Heart left ventricle (tissue), 16 donors: Measurements from ENCODE around the gene ATXN7L1. TPM values are rescaled to one million over a fixed set of nuclear protein-coding genes. Genes with fewer than 3 reads are reported as not detected.

Source experiments
- ATAC-seq, 4 donors: fragments of 200-7000 bp; cut with Tn5 transposase; one replicate each; pipeline ENCODE4 v1.9.1; 2020 to 2022; ENCODE audit warnings: moderate library complexity in 4 of 4, mild to moderate bottlenecking in 3 of 4, moderate number of reproducible peaks in 1 of 4
- DNase-seq, 5 donors: peaks; one replicate each; pipeline ENCODE4 v3.0.0-alpha.2; 2020
- H3K27ac ChIP-seq, 12 donors: fragments of 200-600 bp; sonication (generic) in 4 of 12; one replicate each; pipeline versions ENCODE4 v1.5.0 to v1.8.0; 2016 to 2022; ENCODE audit warnings: mild to moderate bottlenecking in 2 of 12
- H3K27me3 ChIP-seq, 9 donors: fragments of 200-600 bp; sonication (generic) in 2 of 9; one replicate each; pipeline versions ENCODE4 v1.5.1 to v1.8.0; 2016 to 2022; ENCODE audit warnings: mild to moderate bottlenecking in 3 of 9
- H3K36me3 ChIP-seq, 9 donors: fragments of 200-600 bp; sonication (generic) in 2 of 9; one replicate each; pipeline versions ENCODE4 v1.5.0 to v1.8.0; 2018 to 2022; ENCODE audit warnings: mild to moderate bottlenecking in 2 of 9
- H3K4me1 ChIP-seq, 12 donors: fragments of 200-600 bp; sonication (generic) in 4 of 12; one replicate each; pipeline versions ENCODE4 v1.5.0 to v1.8.0; 2016 to 2022; ENCODE audit warnings: mild to moderate bottlenecking in 3 of 12
- H3K4me3 ChIP-seq, 12 donors: fragments of 200-600 bp; sonication (generic) in 4 of 12; one replicate each; pipeline versions ENCODE4 v1.5.0 to v1.8.0; 2017 to 2022; ENCODE audit warnings: mild to moderate bottlenecking in 9 of 12, moderate library complexity in 4 of 12
- H3K9me3 ChIP-seq, 12 donors: fragments of 200-600 bp; sonication (generic) in 4 of 12; one replicate each; pipeline versions ENCODE4 v1.5.0 to v1.8.0; 2016 to 2022; ENCODE audit warnings: mild to moderate bottlenecking in 1 of 12
- POLR2A ChIP-seq, 2 donors: fragments of 450-650 bp; IDR thresholded peaks; one replicate each; pipeline ENCODE4 v1.6.1; 2017; ENCODE audit warnings: antibody characterized with exemption in 2 of 2, mild to moderate bottlenecking in 2 of 2, moderate library complexity in 2 of 2
- WGBS, 4 donors: extraction: QIAGEN DNeasy Blood & Tissue Kit in 2 of 4; methylation state at CpG; one replicate each; pipeline versions ENCODE4 v1.1.5 to v1.1.7; 2013 to 2018; 5-methylcytosine and 5-hydroxymethylcytosine counted together
- intact Hi-C, 10 donors: fragments of 100-400 bp; cut with DNase I; formaldehyde crosslinking; loops; one replicate each; pipeline versions ENCODE4 v1.11.1 to v1.14.2; 2022
- polyA plus RNA-seq, 2 donors: library from polyadenylated mRNA; stranded (reverse); fragments of 200-250 nt; gene quantifications; one replicate each; pipeline ENCODE4 v1.2.3, GENCODE V29; 2013
- total RNA-seq, 9 donors: library from RNA; depleted of rRNA in 2 of 9; stranded (reverse); fragments of >200 nt in 2 of 9; fragmentation: NEBNext Ultra II Directional in 3 of 9; extraction: Animal tissue kit (Norgen Biotek cat#: 25700) in 3 of 9; gene quantifications; one replicate each; pipeline versions ENCODE4 v1.1.0 to v1.2.4, GENCODE V29; 2016 to 2023
- TF ChIP-seq, protein P1 (sequence below), 12 donors: fragments of 200-600 bp; sonication (generic) in 4 of 12; IDR thresholded peaks; one replicate each; pipeline versions ENCODE4 v1.5.0 to v1.8.0; 2018 to 2022; ENCODE audit warnings: antibody characterized with exemption in 12 of 12, mild to moderate bottlenecking in 5 of 12
- donor health status: ischemic (EF 13 %, LVEDD 7.1; RV severe dilation, severe dysfunction).
- donor health status: healthy with polysubstance abuse.
- donor health status: DM: no; HTN: yes; CAD: no.
- donor health status: DM: no; HTN: no; CAD: no.
- donor health status: ischemic (EF 25% LVEDD 6.9; RV normal size, moderate dysfunction).
- donor health status: ischemic (EF 25% LVEDD 5.7; RV mildly dilated, moderate dysfunction).
- donor health status: healthy.
- donor health status: DM: yes; HTN: yes; CAD: no.
- donor health status: ischemic (EF 35%, LVEDD 5.7; RV mildly dilated, moderate dysfunction).
- donor health status: nonischemic (EF 11% LVEDD 7.7; RV severe dilation, severe dysfunction).
- donor health status: DM: yes; HTN: yes; CAD: no.
- donor health status: PGD.
- donor health status: ischemic (EF 29% LVEDD 5.4; RV normal size, mild dysfunction).
- donor health status: nonischemic (EF 23%, LVEDD 6.1; RV moderate dilation, normal function).

ATXN7L1 gene
- total and polyA plus RNA-seq, 11 donors = 2.0 to 10.6 (median 3.6) TPM

DNA sequence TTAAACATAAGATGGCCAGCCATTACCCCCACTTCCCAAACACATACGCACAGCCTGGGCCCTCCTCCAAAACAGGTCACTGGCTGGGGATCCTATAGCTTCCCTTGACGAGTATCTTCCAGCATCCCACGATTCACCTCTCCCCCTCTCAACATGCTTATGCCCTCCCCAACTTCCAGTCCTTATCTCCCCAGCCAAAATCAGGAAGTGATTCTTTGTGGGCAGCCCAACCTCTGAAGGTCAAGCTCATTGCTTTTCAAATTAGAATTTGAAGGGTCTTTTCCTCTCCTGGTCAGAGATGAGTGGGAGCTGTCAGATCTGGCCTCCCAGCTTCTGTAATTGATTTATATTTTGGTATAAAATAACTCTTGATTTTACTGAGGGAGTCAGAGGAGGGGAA lies 133.6 kb downstream of the ATXN7L1 start:
- intact Hi-C loops = no loop called here
- ATAC-seq = no peak
- TF ChIP-seq, protein P1, sequence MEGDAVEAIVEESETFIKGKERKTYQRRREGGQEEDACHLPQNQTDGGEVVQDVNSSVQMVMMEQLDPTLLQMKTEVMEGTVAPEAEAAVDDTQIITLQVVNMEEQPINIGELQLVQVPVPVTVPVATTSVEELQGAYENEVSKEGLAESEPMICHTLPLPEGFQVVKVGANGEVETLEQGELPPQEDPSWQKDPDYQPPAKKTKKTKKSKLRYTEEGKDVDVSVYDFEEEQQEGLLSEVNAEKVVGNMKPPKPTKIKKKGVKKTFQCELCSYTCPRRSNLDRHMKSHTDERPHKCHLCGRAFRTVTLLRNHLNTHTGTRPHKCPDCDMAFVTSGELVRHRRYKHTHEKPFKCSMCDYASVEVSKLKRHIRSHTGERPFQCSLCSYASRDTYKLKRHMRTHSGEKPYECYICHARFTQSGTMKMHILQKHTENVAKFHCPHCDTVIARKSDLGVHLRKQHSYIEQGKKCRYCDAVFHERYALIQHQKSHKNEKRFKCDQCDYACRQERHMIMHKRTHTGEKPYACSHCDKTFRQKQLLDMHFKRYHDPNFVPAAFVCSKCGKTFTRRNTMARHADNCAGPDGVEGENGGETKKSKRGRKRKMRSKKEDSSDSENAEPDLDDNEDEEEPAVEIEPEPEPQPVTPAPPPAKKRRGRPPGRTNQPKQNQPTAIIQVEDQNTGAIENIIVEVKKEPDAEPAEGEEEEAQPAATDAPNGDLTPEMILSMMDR (IDR thresholded peaks at IDR 0.05) = no peak
- no peak for TF ChIP-seq POLR2A (IDR thresholded peaks at IDR 0.05)
- no peak for DNase-seq
- Histone ChIP-seq H3K36me3 (no peaks in the 10 kb centered on the region), H3K27ac (no peak overlapping the region), H3K4me1 (peaks cover 0 to 7% (median 0%) of the 10 kb centered on the region in 12 donors), H3K27me3 (no peaks in the 10 kb centered on the region), H3K9me3 (no peaks in the 10 kb centered on the region), H3K4me3 (no peak overlapping the region)
- WGBS, 4 donors = 59 to 68% (median 65%) methylated on average over 3 of the region's 3 CpGs

DNA sequence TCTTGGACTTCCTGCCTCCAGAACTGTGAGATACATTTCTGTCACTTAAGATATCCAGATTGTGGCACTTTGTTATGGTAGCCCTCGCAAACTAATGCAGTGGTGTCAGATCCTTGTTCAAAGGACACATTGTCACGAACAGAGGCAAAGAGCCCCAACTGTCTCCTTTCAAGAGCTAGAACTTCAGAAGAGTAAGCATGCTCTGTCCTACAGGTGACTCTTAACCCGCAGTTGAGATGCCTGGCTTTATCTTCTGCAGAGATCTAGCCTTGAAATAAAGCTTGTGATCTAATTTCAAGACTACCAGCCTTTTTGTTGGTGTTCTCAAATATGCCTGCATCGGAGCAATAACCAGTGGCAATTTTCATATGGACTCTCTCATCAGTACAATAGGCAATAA lies 134.4 kb downstream of the ATXN7L1 start:
- Histone ChIP-seq H3K9me3 (no peaks in the 10 kb centered on the region), H3K36me3 (no peaks in the 10 kb centered on the region), H3K4me3 (no peak overlapping the region), H3K27me3 (no peaks in the 10 kb centered on the region), H3K27ac (no peak overlapping the region), H3K4me1 (peaks cover 0 to 7% (median 0%) of the 10 kb centered on the region in 12 donors)
- DNase-seq = no peak
- WGBS, 4 donors = 89 to 100% (median 98%) methylated on average over 4 of the region's 4 CpGs
- intact Hi-C loops = no loop called here
- ATAC-seq = no peak
- TF ChIP-seq, protein P1 (IDR thresholded peaks at IDR 0.05) = no peak
- no peak for TF ChIP-seq POLR2A (IDR thresholded peaks at IDR 0.05)

DNA sequence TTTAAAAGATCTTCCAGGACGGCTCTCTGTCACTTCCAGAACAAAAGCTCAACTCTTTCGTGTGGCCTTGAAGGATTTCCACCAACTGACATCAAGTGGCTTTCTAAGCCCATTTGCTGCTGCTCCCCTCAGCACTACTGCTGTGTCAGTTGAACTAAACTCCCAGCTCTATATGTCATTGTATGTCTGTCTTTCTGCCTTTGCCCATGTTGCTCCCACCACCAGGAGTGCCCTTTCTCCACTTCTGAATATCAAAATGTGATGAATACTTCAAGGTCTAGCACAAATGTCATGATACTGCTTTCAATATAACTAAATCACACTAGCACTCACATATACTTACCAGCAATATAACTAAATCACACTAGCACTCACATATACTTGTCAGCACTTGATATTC lies 138.3 kb downstream of the ATXN7L1 start:
- TF ChIP-seq, protein P1 (IDR thresholded peaks at IDR 0.05) = no peak
- no peak for TF ChIP-seq POLR2A (IDR thresholded peaks at IDR 0.05)
- no peaks in the 10 kb centered on the region for H3K9me3 ChIP-seq
- intact Hi-C loops = no loop called here

DNA sequence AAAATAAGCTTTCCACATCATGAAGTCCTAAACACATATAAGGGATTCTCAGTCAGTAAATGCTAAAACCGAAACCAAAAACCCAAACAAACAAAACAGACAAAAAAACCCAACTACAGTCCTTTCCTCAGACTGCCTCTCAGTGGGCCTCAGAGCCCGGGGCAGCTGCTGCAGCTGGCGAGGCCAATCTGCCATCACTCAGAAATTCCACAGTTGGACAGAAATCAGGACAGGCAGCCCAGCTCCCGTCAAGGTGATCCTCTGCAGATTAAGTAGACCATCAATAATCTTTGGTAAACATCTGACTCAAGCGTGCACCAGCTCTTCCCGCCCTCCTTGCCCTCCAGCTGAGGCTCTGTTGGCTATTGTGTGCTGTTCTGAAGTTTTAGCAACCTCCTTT lies 142.2 kb downstream of the ATXN7L1 start:
- DNase-seq (no peak), ATAC-seq (no peak)
- Histone ChIP-seq H3K36me3 (no peaks in the 10 kb centered on the region), H3K9me3 (no peaks in the 10 kb centered on the region), H3K4me3 (no peak overlapping the region), H3K4me1 (no peaks in the 10 kb centered on the region), H3K27me3 (no peaks in the 10 kb centered on the region), H3K27ac (no peak overlapping the region)
- TF ChIP-seq, protein P1 (IDR thresholded peaks at IDR 0.05) = no peak
- no peak for TF ChIP-seq POLR2A (IDR thresholded peaks at IDR 0.05)
- WGBS, 4 donors = 75 to 87% (median 84%) methylated on average over 6 of the region's 6 CpGs
- intact Hi-C loops = no loop called here

More for the DNA sequence above, 138.3 kb downstream of the ATXN7L1 start:
- Histone ChIP-seq H3K27ac (no peak overlapping the region), H3K4me3 (no peak overlapping the region), H3K4me1 (peaks cover 0 to 3% (median 0%) of the 10 kb centered on the region in 12 donors), H3K27me3 (no peaks in the 10 kb centered on the region), H3K36me3 (no peaks in the 10 kb centered on the region)
- 93 to 100% (median 99%) methylated on average over 2 of the region's 2 CpGs for WGBS, 4 donors
- ATAC-seq (no peak), DNase-seq (no peak)
